SK-N-DZ (cell line): ENCODE measurements around the gene CHST11.
A peak's percentile ranks its signal among the peaks of the same experiment; 100 is the strongest.
"Not testable (repeated sequence)": the region's sequence is repeated elsewhere in the genome, so short reads cannot be mapped to it uniquely, and the experiment has no call there.

Source experiments
- DNase-seq: peaks from one replicate; pipeline ENCODE4 v3.0.0-alpha.2; 2015; ENCODE audit warnings: low spot score

The CHST11 gene

DNA sequence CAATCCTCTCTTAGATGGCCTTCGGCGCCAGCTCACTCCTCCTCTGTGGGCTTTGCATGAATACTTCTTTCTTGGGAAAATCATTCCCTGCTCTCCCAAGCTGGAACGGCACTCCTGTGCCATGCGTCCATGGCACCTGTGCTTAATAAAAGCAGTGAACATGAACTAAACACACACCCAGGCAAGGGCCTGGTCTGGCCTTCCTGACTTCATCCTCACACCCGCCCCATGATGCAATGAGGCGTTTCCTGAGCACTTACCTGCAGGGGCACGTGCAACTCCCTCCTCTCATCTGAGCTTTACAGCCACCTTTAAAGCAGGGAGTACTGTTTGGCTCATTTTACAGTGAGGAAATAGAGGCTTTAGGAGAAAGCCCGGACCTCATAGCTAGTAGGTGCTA, 281.6 kb downstream of the CHST11 start:
- no peak for DNase-seq

DNA sequence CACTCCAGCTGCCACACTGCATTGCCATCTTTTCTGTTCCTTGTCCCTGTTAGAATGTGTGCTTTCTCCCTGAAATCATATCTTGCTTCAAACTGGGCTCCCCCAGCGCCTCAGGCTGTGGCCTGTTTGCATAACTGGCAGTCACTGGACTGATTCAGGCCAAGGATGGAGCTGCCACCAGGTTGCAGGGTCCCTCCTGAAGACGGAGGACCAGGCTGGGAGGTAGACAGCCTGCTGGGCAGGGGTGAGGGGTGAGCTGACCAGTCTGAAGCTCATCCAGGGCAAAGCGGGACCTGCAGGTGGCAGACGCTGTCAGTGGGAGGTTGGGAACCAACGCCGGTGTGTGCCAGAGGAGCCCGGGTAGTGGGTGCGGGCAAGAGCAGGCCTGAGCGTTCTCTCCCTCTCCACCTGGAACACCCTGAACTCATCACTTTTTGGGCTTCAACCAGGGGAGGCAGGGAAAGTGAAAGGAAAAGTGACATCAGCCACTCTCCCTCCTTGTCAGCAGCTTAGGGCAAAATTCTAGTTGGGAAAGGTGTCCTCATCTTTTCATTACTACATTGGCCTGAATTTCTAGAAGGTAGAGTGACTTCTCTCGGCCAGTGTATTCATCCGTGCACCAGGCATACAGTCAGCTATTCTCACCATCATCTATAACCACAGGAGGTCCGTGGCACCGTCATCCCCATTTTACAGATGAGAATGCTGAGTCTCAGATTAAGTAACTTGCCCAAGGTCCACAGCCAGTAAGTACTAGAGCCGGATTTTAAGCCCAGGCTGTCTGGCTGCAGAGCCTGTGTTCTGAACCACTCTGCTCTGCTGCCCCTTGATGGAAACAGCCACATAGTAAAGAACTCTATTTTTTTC, 282.3 kb downstream of the CHST11 start:
- no peak for DNase-seq

DNA sequence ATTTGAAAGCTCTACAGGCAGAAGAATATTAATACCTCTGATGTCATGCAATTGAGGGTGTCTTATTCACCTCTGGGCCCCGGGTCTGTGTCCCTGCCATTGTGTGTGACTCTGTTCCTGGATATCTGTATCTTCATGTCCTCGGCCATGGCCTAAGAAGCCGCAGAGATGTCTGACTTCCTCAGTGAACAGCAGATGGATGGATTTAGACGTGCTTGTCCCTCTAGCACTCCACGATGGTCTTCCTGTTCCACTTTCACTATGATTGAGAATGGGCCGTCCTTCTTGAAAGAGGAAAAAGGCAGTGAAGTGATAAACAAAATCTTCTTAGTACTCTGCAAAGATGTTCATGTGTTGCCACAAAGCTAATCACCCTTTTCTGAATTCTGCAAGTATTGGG, 283.9 kb downstream of the CHST11 start:
- DNase-seq = no peak

DNA sequence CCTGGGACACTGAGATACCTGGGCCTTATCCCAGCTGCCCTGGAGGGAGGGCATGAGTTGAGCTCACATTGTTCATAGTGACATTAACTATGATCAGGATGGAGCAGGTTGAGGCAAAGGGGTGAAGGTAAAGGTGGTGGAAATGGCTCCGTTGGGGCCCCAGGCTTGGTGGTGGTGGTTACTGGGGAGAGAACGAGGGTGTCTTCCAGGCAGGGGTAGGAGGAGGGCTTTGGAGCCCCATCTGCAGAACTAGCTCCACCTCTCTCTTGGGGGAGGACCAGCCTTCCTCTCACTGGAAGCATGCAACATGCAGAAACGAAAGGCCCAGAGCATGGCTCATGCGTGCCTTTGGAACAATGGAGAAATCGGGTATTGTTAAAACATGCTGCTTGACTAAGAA, 284.3 kb downstream of the CHST11 start:
- no peak for DNase-seq

DNA sequence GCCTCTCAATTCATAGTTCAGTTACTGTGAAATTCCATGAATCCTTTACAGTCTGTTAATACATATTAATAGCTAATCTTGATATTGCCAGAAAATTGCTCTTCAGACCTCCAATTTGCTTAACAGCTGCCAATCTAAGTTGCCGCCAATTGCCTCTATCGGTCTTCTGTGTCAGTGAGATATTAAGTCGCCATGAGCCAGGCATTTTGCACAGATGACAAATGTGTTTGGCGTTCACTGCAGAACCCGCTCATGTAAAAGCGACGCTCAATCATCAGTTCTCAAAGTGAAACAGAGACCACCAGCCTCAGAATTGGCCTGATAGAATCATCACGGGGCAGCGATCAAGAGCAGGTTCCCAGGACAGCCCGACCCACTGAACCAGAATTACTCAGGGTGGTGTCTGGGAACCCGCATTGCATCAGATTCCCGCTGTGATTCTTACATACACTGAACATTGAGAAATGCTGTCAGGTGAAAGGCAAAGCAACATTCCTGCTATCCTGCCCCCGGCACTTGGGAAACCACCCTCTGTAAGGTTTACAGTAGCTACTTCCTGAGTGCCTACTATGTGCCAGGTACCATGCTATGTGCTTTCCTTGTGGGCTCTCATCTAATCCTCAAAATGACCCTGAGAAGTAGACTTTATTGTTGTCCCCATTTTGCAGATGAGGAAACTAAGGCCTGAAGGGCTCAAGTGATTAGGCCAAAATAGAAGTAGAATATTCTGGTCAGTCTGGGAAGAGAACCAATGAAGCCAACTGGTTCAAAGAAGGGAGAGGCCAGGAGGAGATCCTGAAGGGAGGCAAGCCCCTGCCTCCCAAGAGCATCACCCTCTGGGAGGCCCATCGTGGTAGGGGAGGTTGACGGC, 285.0 kb downstream of the CHST11 start:
- no peak for DNase-seq

DNA sequence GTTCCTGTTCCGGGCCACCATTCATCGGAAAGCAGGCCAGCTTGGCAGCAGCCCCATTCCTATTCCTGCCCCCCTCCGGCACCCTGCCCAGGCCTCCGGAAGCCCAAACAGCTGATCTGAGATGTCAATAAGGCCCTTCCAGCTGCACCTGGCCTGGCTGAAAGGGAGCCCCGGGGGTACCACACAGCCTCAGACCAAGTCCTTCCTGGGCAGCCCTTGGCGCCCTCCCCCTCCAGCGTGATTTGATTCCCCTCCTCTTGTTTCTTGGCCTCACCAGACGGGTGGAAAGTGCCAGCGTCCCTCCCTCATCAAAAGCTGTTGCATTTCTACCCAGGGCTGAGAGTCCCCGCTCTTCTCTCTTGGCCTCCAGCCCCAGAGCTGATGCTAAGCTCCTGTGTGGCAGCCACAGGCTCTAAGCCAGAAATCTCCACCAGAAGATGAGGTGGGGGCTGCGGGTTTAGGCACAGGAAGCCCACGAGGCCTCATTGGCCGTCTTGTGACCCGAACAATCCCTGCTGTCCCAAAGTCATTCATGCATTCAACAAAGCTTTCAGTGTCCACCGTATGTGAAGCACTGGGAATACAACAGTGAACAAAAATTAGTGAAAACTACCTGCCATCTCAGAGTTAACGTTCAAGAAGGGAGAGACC, 285.9 kb downstream of the CHST11 start:
- DNase-seq = no peak

DNA sequence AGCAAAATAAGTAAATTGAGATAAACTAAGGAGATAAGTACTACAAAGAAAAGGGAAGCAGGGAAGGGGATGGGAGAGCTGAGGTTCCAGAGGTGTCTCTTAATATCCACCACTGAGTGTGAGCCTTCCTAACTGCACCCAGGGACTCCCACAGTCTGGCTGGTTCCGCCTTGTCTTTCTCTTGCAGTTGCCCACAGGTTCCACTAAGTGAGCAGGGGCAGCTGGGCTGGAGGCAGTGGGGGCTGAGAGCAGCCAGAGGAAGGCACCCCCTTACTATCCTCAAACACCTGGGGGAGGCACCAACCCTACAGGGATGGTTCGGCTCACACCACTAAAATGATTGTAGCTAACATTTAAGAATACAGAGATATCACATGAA, 286.4 kb downstream of the CHST11 start:
- DNase-seq = no peak

DNA sequence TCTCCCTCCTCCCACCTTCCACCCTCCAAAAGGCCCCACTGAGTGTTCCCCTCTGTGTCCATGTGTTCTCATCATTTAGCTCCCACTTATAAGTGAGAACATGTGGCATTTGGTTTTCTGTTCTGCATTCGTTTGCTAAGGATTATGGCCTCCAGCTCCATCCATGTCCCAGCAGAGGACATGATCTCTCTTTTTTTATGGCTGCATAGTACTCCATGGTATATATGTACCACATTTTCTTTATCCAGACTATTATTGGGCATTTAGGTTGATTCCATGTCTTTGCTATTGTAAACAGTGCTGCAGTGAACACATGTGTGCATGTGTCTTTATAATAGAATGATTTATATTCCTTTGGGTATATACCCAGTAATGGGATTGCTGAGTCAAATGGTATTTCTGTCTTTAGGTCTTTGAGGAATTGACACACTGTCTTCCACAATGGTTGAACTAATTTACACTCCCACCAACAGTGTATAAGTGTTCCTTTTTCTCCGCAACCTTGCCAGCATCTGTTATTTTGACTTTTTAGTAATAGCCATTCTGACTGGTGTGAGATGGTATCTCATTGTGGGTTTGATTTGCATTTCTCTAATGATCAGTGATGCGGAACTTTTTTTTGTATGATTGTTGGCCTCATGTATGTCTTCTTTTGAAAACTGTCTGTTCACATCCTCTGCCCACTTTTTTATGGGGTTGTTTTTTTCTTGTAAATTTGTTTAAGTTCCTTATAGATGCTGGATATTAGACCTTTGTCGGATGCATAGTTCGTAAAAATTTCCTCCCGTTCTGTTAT, 287.2 kb downstream of the CHST11 start:
- DNase-seq = not testable (repeated sequence)

DNA sequence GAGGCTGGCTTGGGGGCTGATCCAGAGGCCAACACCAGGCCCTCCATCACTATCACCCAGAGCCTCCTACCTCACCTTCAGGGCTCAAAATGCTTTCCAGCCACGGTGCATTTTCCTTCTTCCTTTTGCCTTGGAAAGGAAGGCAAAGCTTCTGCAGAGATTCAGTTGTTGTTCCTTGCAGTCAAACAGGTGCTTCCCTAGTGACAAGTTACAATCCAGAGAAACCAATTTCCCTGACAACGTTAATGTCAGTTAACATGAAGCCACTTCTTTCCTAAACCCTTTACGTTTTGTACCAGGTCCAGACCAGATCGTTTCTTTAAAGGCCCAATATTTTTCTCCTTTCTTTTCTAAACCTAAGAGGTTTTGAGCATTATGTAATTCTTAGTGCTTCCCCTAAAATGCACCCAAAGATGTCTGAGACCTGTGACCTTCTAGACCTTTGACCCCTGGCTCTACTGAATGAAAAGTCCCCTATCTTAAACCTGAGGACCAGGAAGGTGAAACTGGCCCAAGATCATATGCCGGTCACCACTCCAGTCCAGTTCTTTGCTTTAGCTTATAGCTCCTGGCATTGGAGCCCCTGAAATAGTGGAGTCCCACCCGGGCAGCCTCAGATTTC, 289.8 kb downstream of the CHST11 start:
- DNase-seq = no peak

DNA sequence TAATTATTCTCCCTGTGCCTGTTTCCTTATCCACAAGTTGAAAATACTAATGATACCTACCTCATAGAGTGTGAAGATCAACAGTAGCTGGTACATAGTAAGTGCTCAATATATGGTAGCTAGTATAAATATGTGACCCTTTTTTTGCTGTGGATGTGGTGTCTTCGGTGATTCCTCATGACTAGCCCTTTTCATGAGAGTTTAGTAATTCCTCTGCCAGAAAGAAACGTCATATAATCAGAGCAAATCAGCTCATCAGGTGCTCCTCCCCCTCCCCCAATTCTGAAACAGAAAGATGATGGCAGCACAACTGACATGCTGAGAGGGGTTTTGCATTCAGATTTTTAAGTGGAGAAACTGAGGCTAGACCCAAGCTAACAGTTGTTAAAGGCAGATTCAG, 290.6 kb downstream of the CHST11 start:
- DNase-seq = no peak

DNA sequence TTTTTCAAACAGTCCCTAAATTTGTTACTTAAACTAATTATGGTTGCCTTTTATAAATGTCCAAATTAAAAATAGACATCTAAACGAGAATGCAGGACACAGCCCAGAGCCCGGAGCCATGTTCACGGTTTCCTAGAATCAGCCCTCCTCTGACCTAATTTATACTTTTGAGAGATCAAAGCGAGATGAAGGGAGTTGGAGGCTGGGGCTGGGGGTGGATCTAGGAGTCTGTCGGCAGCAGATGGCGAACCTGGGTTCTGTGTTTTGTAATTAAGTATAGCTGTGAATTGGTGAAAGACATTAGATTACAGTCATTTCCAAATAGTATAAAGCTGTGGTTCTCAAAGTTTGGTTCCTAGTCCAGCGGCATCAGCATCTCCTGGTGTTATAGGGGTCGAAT, 291.2 kb downstream of the CHST11 start:
- DNase-seq = peak; percentile 26

DNA sequence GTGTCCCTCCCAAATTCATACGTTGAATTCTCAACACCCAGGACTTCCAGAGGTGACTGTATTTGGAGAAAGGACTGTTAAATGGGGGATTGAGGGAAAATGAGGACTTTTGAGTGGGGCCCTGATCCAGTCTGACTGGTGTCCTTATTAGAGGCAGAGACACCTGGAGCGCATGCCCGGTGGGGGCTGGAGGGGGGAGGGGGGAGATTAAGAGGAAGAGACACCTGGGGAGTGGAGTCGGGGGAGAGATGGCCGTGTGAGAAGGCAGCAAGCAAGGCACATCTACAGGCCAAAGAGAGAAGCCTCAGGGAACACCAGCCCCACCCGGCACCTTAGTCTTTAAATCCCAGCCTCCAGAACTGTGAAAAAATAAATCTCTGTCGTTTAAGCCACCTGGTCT, 291.6 kb downstream of the CHST11 start:
- DNase-seq = no peak

DNA sequence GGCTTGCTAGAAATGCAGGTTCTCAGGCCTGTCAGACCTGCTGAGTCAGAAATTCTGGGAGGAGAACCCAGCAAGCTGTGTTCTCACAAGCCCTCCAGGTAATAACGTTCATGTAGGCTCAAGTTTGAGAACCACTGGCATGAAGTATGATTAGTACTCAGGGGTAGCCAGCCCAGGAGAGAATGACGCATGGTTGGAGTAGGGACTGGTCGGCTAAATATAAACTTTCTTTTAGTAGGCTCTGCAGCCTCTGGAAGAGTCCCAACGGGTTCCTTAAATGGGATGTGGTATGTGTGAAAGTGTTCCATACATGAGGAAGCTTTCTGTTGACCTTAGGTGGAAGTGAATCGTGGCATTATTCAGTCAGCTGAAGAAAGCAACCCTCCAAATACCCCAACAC, 292.0 kb downstream of the CHST11 start:
- DNase-seq = no peak

DNA sequence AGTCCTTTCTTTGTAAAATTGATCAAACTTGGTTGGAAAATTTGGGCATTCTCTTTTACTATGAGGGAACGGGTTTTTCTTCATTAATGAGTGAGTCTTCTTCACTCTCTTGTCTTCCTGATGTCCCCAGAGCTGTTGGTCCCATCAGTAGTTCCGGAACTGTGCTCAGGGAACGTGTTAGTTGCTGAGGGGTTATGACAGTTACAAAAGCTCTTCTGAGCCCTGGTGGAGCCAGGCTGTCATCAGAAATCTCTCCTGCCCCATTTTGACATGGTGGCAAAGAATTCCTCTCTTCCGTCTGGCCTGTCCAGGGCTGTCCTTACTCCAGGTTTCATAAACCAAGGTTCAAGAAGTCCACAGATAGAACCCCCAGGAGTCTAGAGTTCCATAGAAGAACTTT, 292.8 kb downstream of the CHST11 start:
- DNase-seq = no peak

DNA sequence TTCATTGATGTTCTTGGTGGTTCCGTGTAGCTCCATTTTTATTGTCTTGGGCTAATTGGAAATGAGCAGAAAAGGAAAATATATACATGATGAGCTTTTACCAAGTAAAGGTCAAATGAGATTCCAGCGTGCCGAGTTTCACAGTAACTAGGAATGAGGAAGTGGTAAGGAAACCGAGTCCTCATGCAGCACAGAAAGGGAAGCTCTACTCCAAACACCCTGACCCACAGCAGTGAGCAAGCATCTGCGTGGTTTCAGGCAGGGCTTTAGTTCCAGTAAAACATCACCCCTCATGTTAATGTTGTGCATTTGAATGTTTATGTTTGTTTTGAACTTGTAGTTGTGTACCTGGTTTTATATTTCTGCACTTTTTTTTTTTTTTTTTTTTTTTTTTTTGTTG, 293.3 kb downstream of the CHST11 start:
- DNase-seq = no peak

DNA sequence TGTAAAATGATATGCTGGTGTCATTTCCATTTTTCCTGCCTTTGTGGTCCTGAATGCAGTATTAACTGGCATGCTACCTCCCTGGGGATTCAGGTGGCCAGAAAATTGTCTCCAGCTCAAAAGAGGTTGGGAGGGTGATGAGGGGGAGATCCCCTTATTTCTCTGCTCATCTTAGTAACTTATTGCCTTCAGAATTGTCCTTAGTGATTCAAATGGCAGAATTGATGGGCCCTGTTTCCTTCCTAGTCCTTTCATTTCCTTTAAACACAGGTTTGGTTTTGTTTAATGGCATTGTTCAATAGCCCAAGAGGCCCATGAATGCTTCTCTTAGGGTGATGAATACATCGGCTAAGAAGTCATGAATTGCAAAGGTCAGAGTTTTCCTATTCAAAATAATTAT, 294.4 kb downstream of the CHST11 start:
- DNase-seq = no peak

DNA sequence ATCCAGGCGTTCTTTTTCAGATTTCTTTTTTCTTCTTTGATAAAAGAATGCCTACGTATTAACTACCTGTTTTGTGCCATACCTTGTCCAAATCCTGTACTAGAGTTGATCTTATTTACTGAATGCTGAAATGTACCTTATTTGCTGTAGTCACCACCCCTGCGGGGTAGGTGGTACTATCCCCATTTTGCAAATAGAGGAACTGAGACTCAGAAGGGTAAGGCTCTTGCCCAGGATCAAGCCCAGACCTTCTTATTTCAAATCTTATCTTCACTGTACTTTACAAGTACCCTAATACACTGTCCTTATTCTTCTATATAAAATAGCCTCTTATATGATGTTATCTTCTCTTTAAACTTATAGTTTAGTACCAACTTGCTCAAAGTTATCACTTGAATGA, 294.8 kb downstream of the CHST11 start:
- no peak for DNase-seq

DNA sequence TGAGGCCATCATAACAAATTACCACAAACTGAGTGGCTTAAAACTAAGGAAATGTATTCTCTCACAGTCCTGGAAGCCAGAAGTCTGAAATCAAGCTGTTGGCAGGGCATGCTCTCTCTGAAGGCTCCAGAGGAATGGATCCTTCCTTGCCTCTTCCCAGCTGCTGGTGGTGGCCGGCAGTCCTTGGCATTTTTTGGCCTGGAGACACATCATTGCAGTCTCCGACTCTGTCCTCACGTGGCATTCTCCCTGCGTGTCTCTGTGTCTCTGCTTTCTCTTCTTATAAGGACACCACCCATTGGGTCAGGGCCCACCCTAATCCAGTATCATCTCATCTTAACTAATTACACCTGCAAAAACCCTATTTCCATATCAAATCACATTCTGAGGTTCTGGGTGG, 295.3 kb downstream of the CHST11 start:
- DNase-seq = no peak

DNA sequence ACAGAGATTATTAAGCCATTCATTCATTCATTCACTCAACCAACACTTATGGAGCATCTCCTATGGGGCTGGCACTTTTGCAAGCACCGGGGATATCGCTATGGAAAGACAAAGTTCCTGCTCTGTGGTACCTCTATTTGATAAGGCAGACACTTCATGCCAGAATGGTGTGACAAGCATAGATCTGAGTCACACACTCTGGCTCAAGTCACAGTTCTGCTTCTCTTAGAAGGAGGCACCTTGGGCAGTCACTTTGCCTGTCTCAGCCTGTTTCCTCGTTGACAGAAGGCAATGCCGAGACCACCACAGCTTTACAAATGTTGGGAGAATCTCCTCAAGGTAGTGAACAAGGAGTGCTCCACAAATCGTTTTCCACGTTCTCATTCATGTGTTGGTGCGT, 296.1 kb downstream of the CHST11 start:
- no peak for DNase-seq

DNA sequence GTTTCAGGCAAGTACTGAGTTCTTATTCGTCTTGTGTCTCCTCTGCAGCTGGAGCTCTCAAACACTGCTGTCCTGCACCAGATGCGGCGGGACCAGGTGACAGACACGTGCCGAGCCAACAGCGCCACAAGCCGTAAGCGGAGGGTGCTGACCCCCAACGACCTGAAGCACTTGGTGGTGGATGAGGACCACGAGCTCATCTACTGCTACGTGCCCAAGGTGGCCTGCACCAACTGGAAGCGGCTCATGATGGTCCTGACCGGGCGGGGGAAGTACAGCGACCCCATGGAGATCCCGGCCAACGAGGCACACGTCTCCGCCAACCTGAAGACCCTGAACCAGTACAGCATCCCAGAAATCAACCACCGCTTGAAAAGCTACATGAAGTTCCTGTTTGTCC, 300.2 kb downstream of the CHST11 start:
- DNase-seq = no peak

DNA sequence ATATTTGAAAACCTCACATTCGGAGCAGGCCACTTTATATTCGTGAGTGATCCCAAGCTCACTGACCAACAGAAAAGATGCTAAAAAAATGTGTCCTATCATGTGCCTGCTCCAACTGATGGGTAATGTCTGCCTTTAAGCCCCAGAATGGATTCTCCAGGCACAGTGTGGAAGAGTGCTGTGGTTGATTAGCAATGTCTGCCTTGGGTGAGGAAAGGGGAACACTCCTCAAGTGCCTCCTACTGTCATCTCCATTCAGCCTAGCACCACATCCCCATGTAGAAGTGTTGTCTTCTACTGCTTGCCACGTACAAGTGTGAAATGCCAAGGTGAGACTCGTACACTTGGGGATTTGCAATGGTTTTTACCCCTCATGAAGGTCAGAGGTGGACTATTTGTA, 302.0 kb downstream of the CHST11 start:
- DNase-seq = no peak
